ENCODE measurements around the gene ZNF593OS.

GRCh38 chr1:26197813-26198212, 26.2 kb upstream of the ZNF593OS start:
- TF ChIP-seq CTCF (IDR thresholded peaks at IDR 0.05) (no peak), EP300 (IDR thresholded peaks at IDR 0.05) (no peak)

Data from tibial nerve (tissue), 4 donors.